ENCODE results near the gene NCOA1.

DNA sequence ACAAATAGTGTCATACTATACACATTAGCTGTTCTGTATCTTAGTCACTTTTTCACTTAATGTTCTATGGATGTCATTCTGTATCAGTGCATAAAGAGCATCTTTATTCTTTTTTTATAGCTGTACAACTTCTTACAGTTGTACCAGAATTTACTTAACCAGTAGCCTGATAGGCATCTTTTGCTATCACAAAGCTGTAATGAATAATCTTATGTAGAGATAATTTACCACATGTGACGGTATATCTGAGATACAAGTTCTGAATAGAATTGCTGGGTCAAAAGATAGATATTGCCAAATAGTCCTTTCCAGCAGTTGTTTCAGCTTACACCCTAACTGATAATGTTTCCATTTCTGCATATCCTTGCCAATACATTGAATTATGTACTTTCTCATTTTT is 232.1 kb downstream of the NCOA1 start:
- TF ChIP-seq, protein P1, sequence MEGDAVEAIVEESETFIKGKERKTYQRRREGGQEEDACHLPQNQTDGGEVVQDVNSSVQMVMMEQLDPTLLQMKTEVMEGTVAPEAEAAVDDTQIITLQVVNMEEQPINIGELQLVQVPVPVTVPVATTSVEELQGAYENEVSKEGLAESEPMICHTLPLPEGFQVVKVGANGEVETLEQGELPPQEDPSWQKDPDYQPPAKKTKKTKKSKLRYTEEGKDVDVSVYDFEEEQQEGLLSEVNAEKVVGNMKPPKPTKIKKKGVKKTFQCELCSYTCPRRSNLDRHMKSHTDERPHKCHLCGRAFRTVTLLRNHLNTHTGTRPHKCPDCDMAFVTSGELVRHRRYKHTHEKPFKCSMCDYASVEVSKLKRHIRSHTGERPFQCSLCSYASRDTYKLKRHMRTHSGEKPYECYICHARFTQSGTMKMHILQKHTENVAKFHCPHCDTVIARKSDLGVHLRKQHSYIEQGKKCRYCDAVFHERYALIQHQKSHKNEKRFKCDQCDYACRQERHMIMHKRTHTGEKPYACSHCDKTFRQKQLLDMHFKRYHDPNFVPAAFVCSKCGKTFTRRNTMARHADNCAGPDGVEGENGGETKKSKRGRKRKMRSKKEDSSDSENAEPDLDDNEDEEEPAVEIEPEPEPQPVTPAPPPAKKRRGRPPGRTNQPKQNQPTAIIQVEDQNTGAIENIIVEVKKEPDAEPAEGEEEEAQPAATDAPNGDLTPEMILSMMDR (IDR thresholded peaks at IDR 0.05), result no peak
- no peak for TF ChIP-seq POLR2A (IDR thresholded peaks at IDR 0.05)
